Non-pigmented ciliary epithelial cell (primary cell): ENCODE measurements around the gene ASXL3.

Experiments used
- DNase-seq: peaks from one replicate; pipeline ENCODE4 v3.0.0-alpha.2; 2010; ENCODE audit warnings: low read depth

Gene ASXL3

DNA sequence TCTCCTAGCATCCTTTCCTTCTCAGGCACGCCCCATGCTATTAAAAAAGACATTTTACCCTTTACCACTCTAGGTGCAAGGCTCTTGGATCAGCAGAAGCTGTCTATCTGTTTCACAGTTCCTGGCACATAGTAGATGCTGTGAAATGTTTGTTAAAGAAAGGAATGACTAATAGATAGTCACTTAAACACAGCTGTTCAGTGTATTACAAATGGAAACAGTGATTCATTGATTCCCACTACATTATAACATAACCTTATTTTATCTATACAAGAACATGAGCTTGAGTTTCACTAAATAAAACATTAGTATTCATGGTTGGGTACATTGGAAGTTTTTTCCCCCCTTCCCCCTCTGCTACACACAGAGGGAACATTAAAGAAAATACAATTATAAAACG, 142.1 kb downstream of the ASXL3 start:
- DNase-seq, result peak; percentile 45

- DNase-seq, result no peak
Measured at GRCh38 chr18:33729556-33729955, 151.5 kb downstream of the ASXL3 start.

DNA sequence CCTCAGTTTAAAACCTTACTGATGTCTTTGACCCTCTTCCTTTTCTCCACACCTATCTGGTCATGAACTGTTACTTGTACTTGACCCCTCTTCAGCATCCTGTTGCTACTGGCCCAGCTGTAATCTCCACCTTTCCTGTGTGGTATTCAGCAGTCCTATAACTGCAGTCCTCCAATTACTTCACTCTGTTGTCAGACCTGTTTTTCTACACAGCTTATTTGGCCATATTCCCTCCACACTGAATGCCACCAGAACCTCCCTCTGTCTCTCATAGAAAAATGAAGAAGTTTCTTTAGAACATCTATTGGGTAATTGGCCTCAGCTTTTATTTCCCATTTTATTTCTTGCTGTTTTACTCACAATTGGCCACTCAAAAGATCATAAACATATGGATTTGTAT, 155.4 kb downstream of the ASXL3 start:
- no peak for DNase-seq

GRCh38 chr18:33735428-33735827, 157.4 kb downstream of the ASXL3 start:
- DNase-seq, result no peak

- no peak for DNase-seq
Measured at GRCh38 chr18:33741760-33742159, 163.7 kb downstream of the ASXL3 start.

DNA sequence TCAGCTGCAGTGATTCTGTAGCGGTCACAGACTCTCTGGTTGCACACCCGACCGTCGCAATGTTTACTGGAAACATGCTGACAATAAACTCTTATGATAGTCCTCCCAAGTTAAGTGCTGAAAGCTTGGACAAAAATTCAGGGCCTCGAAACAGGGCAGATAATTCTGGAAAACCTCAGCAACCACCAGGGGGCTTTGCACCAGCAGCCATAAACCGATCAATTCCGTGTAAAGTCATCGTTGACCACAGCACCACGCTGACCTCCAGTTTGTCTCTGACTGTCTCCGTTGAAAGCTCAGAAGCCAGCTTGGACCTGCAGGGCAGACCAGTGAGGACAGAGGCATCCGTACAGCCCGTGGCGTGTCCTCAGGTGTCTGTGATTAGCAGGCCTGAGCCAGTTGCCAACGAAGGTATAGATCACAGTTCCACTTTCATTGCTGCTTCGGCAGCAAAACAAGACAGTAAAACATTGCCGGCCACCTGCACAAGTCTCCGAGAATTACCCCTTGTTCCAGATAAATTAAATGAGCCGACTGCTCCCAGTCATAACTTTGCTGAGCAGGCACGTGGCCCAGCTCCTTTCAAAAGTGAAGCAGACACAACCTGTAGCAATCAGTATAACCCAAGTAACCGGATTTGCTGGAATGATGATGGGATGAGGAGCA, 166.1 kb downstream of the ASXL3 start:
- DNase-seq, result no peak

DNA sequence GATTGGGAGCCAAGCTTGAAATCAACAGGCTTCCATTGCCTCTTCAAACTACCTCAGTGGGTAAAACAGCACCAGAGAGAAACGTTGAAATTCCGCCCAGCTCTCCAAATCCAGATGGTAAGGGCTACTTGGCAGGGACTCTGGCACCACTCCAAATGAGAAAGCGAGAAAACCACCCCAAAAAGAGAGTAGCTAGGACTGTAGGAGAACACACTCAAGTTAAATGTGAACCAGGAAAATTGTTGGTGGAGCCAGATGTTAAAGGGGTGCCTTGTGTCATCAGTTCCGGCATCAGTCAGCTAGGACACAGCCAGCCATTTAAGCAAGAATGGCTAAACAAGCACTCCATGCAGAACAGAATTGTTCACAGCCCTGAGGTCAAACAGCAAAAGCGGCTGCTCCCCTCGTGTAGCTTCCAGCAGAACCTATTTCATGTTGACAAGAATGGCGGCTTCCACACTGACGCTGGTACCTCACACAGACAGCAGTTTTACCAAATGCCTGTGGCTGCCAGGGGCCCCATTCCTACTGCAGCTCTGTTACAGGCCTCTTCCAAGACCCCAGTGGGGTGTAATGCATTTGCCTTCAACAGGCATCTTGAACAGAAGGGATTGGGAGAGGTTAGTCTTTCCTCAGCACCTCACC, 167.3 kb downstream of the ASXL3 start:
- DNase-seq, result no peak

- no peak for DNase-seq
Measured at GRCh38 chr18:33745871-33746545, 168.0 kb downstream of the ASXL3 start.

DNA sequence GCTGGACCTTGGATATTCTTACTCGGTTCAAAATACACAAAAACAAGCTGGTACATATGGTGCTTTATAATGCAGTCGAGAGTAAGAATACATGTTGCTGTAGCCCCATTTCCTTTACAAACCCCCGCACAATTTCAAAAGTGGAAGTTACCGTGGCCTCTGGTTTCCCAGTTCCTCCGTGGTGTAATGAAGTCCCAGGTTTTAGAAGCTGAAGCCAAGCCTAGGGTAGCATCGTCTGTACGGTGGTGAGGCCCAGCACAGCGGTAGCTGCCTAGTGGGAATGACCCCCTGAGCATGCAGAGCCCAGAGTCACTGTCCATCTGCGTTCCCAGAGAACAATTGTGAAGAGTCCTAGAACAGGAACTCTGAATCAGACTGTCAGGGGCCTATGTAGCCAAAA, 171.8 kb downstream of the ASXL3 start:
- no peak for DNase-seq

GRCh38 chr18:33750366-33750765, 172.3 kb downstream of the ASXL3 start:
- no peak for DNase-seq

DNA sequence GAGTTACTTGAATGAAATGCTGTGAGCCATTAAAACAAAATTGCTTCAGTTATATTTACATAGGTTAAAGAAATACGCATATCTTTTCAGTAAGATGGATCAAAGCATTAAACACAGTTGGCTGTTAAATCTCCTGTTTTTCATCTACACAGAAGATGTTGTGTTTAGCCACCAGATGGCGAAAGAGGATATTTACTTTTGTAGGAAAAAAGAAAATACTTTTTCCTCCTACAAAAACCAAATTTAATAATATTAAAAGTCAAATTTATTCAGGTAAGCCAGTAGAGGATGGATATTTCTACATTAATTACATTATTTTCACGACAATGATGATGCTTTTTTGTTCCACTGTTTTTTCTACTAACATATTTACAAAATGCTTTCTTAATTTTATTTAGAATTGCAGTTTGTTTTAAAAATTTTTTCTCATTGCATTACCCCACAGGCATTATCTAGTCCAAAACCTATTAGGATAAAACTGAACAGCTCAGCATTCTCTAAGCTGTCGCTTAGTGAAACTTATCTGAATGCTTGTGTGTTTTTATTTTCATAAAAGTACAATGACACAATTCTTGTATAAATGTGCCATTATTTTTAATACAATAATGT, 173.7 kb downstream of the ASXL3 start:
- DNase-seq, result no peak

- no peak for DNase-seq
Measured at GRCh38 chr18:33755391-33755790, 177.4 kb downstream of the ASXL3 start.

- peak; percentile 81 for DNase-seq
Measured at GRCh38 chr18:33755931-33756560, 178.0 kb downstream of the ASXL3 start.

GRCh38 chr18:33757037-33757436, 179.0 kb downstream of the ASXL3 start:
- no peak for DNase-seq

DNA sequence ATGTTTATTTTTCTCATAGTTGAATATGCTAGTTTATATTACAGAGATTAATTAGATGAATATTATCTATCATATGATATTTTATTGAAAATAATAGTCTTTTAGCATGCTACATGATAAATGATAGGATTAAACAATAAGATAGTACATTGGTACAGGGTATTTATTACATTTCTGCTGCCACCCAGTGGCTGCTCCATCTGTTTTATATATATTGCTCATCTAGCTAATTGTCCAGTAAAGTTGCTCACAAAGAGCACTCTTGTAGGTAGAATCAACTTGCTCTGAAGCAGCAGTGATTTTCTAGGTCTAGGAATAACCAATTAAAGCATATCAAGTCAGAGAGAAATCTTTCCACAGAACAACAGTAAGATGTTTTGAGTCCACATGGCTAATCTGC, 183.3 kb downstream of the ASXL3 start:
- DNase-seq, result no peak

DNA sequence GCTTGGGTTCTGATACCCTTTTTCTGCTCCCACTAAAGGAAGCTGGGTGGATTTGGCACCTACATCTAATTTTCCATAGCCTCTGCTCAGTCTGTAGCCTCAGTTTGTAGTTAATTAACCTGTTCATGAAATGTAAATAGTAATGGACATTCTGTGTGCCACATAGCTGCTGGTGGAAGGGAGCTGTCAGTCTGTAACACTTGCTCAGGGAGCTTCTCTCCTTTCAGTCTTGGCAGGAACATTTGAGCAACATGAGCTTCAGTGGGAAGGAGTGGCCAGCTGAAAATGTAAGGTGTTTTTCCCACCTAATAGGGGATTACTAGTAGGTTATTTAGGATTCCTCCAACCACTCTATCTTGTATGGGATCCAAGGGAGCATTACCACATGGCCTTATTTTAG, 203.4 kb downstream of the ASXL3 start:
- DNase-seq, result no peak
